ENCODE results near the gene RABGAP1L. TPM values are rescaled to one million over a fixed set of nuclear protein-coding genes. Genes with fewer than 3 reads are reported as not detected.

The RABGAP1L gene
- total and polyA plus RNA-seq, 10 of the 15 experiments (the other 5 are each of a cell fraction or from before 2014, with no cell fraction given): 5.8 to 194 (median 113) TPM

GRCh38 chr1:174643206-174643605 lies 483.9 kb downstream of the RABGAP1L start:
- FAIRE-seq: no peak
- ChIA-PET SMC1A (ENCODE audit: uncharacterized antibody, unreplicated experiment) (no interaction called here), RAD21 (ENCODE audit: unreplicated experiment) (no interaction called here), POLR2A (no interaction called here), CTCF (no interaction called here)
- no peaks in the 10 kb centered on the region for H3K4me1 ChIP-seq (ENCODE audit: control insufficient read depth, insufficient read depth, low read length)
- no peak overlapping the region for H3K9ac ChIP-seq (ENCODE audit: control insufficient read depth, insufficient read depth, low read length)
- no peak overlapping the region for H3K4me2 ChIP-seq (ENCODE audit: control insufficient read depth, insufficient read depth)
- in situ Hi-C loops (cut with MboI) (no loop called here), intact Hi-C loops (cut with micrococcal nuclease; ENCODE audit: unreplicated experiment) (no loop called here)
- H3K79me2 ChIP-seq (ENCODE audit: control insufficient read depth, insufficient read depth, low read length): no peaks in the 10 kb centered on the region
- no peaks in the 10 kb centered on the region for H3K9me3 ChIP-seq (replicated peaks; ENCODE audit: control insufficient read depth, insufficient read depth, low read length)
- no peaks in the 10 kb centered on the region for H4K20me1 ChIP-seq (ENCODE audit: control insufficient read depth, insufficient read depth)
- no TSS peak for BruUV-seq (replicated peaks)
- H3K4me3 ChIP-seq: no peak overlapping the region
- ATAC-seq: no peak
- TF ChIP-seq RAD21 (IDR thresholded peaks at IDR 0.05; ENCODE audit: insufficient read depth, low read depth, low read length) (no peak), IKZF1 (conservative IDR thresholded peaks at IDR 0.05) (no peak), CHD2 (IDR thresholded peaks at IDR 0.05; ENCODE audit: borderline replicate concordance, low read depth, low read length) (no peak), NBN (IDR thresholded peaks at IDR 0.05) (no peak), CREB1 (IDR thresholded peaks at IDR 0.05; ENCODE audit: low read depth) (no peak), CBX3 (IDR thresholded peaks at IDR 0.05; ENCODE audit: borderline replicate concordance, low read depth) (no peak), SMARCA5 (IDR thresholded peaks at IDR 0.05) (no peak), RCOR1 (conservative IDR thresholded peaks at IDR 0.05; ENCODE audit: low read depth, low read length) (no peak), HCFC1 (IDR thresholded peaks at IDR 0.05; ENCODE audit: low read length) (no peak), SMC3 (IDR thresholded peaks at IDR 0.05; ENCODE audit: borderline replicate concordance, low read length) (no peak), HDAC2 (IDR thresholded peaks at IDR 0.05) (no peak), CEBPB (IDR thresholded peaks at IDR 0.05; ENCODE audit: borderline replicate concordance in 1 of 2, low read depth in 2 of 2, low read length in 2 of 2) (no peak), EZH2 (IDR thresholded peaks at IDR 0.05; ENCODE audit: borderline replicate concordance, control insufficient read depth, low read depth, low read length) (no peak), PBX3 (IDR thresholded peaks at IDR 0.05; ENCODE audit: insufficient replicate concordance, low read depth, low read length) (no peak), PRDM15 (CRISPR knock-in tag; IDR thresholded peaks at IDR 0.05) (no peak), CBFB (IDR thresholded peaks at IDR 0.05; ENCODE audit: low read depth) (no peak), GATAD2B (conservative IDR thresholded peaks at IDR 0.05; ENCODE audit: low read depth) (no peak), MTA2 (IDR thresholded peaks at IDR 0.05; ENCODE audit: low read depth) (no peak), ATF2 (IDR thresholded peaks at IDR 0.05; ENCODE audit: low read length) (no peak), ASH2L (IDR thresholded peaks at IDR 0.05; ENCODE audit: borderline replicate concordance, low read depth) (no peak)
- no peak overlapping the region for H2AFZ ChIP-seq (ENCODE audit: control insufficient read depth, low read depth, low read length)
- no peak overlapping the region for H3K27ac ChIP-seq (ENCODE audit: control insufficient read depth, insufficient read depth)
- DNase-seq (ENCODE audit: low read depth, low spot score): no peak
- WGBS (ENCODE audit: insufficient coverage, insufficient replicate concordance, low lambda C conversion rate, missing lambda C conversion rate): 100% methylated on average over 1 of the region's 1 CpG
- no peaks in the 10 kb centered on the region for H3K27me3 ChIP-seq (replicated peaks in 1 of 2; ENCODE audit: control insufficient read depth in 2 of 2, insufficient read depth in 2 of 2, low read length in 1 of 2)
- no peaks in the 10 kb centered on the region for H3K36me3 ChIP-seq (ENCODE audit: control insufficient read depth in 2 of 2, insufficient read depth in 2 of 2, low read length in 1 of 2)

Measured in GM12878 (cell line).